Measurements from ENCODE around the gene NPY5R.

The NPY5R gene

GRCh38 chr4:163343604-163344146, at the start of gene NPY5R:
TSS of gene NPY5R (plus strand) at chr4:163343892. CDS start at chr4:163350274, 6,382 bp downstream.
- DNase-seq = no peak

- no peak for DNase-seq
These were observed 48.6 kb upstream of the NPY5R start for GRCh38 chr4:163295138-163295537.

GRCh38 chr4:163300445-163300844, 43.2 kb upstream of the NPY5R start:
- no peak for DNase-seq

GRCh38 chr4:163303069-163303468, 40.6 kb upstream of the NPY5R start:
- DNase-seq = no peak

- no peak for DNase-seq
These were observed 34.2 kb upstream of the NPY5R start for GRCh38 chr4:163309466-163309865.

- no peak for DNase-seq
These were observed 26.6 kb upstream of the NPY5R start for GRCh38 chr4:163317110-163317509.

GRCh38 chr4:163330916-163331628, 12.6 kb upstream of the NPY5R start:
- no peak for DNase-seq

- no peak for DNase-seq
These were observed 11.9 kb upstream of the NPY5R start for GRCh38 chr4:163331629-163332376.

- DNase-seq = no peak
These were observed 10.9 kb upstream of the NPY5R start, which contains the start of gene NPY1R for GRCh38 chr4:163332526-163333406. TSS of gene NPY1R (minus strand) at chr4:163332596. CDS start at chr4:163326554, 6,042 bp downstream.

GRCh38 chr4:163335384-163335783, 8.3 kb upstream of the NPY5R start:
- no peak for DNase-seq

GRCh38 chr4:163344147-163345125, 744 bp downstream of the NPY5R start:
- DNase-seq = no peak

GRCh38 chr4:163350672-163351071, 7.0 kb downstream of the NPY5R start:
- DNase-seq = no peak

- DNase-seq = no peak
These were observed 9.4 kb downstream of the NPY5R start for GRCh38 chr4:163353054-163353453.

GRCh38 chr4:163356104-163356503, 12.4 kb downstream of the NPY5R start:
- DNase-seq = no peak

GRCh38 chr4:163367651-163368050, 24.0 kb downstream of the NPY5R start:
- DNase-seq = no peak

- no peak for DNase-seq
These were observed 28.3 kb downstream of the NPY5R start for GRCh38 chr4:163372029-163372428.

- DNase-seq = no peak
These were observed 35.0 kb downstream of the NPY5R start for GRCh38 chr4:163378661-163379060.

GRCh38 chr4:163380703-163381102, 37.0 kb downstream of the NPY5R start:
- no peak for DNase-seq

GRCh38 chr4:163382178-163382869, 38.6 kb downstream of the NPY5R start:
- DNase-seq = no peak

- no peak for DNase-seq
These were observed 40.7 kb downstream of the NPY5R start for GRCh38 chr4:163384434-163384833.

- no peak for DNase-seq
These were observed 41.2 kb downstream of the NPY5R start for GRCh38 chr4:163384926-163385325.
